HepG2 (cell line): ENCODE measurements around the gene NKX1-1. TPM values are rescaled to one million over a fixed set of nuclear protein-coding genes. Genes with fewer than 3 reads are reported as not detected.

Experiments
- ATAC-seq: fragments of 200-7000 bp; cut with Tn5 transposase; 3 replicates; pipeline ENCODE4 v1.9.1; 2020; ENCODE audit warnings: mild to moderate bottlenecking, moderate library complexity
- BruUV-seq: library from RNA; stranded (reverse); fragments of 400-500 nt; replicated peaks from 2 replicates; lab custom pipeline; 2021; lab: Mats Ljungman, UMichigan
- CTCF ChIA-PET: fragments of 300-600 bp; formaldehyde crosslinking; extraction: SDS; loops from one replicate; lab custom pipeline; 2021; ENCODE audit warnings: low total read pairs, inconsistent platforms, low intra/inter-chr PET ratio; lab: Yijun Ruan, JAX
- POLR2A ChIA-PET: fragments of 350-600 bp; sonication (Branson Sonifier 250); formaldehyde crosslinking; loops from one replicate; lab custom pipeline; 2020; ENCODE audit warnings: antibody characterized with exemption, inconsistent platforms; lab: Yijun Ruan, JAX
- DNase-seq: peaks from one replicate; pipeline ENCODE4 v3.0.0-alpha.2; 2015; ENCODE audit warnings: low spot score
- FAIRE-seq: peaks from 3 replicates; lab custom pipeline; 2011; peaks lifted over from hg19 to GRCh38; lab: Jason Lieb, UNC
- H2AFZ ChIP-seq: one replicate; pipeline ENCODE4 v1.6.1; 2011; ENCODE audit warnings: low read length, inconsistent platforms
- H3K27ac ChIP-seq: fragments of 300-600 bp; 3 replicates; pipeline ENCODE4 v1.8.0; 2011; ENCODE audit warnings: mixed run types, mild to moderate bottlenecking, mixed read lengths, low read length, inconsistent platforms; ENCODE audit not compliant: insufficient read depth; ENCODE audit errors: extremely low read length
- H3K27me3 ChIP-seq, 2 experiments: fragments of 200-600 bp in 1 of 2; 2 replicates in 1 of 2; 3 replicates in 1 of 2; pipeline versions ENCODE4 v1.6.0 to v1.8.0; 2011; ENCODE audit warnings: low read length in 2 of 2, mild to moderate bottlenecking in 2 of 2, moderate library complexity in 2 of 2, inconsistent platforms in 1 of 2; ENCODE audit not compliant: insufficient read depth in 2 of 2, control insufficient read depth in 1 of 2
- H3K36me3 ChIP-seq, 2 experiments: fragments of 200-600 bp in 1 of 2; replicated peaks in 1 of 2; 2 replicates in 1 of 2; 3 replicates in 1 of 2; pipeline versions ENCODE4 v1.5.1 to v1.8.0; 2011; ENCODE audit warnings: low read length in 2 of 2, inconsistent platforms in 1 of 2; ENCODE audit not compliant: insufficient read depth in 2 of 2, control insufficient read depth in 1 of 2
- H3K4me1 ChIP-seq: 2 replicates; pipeline ENCODE4 v1.5.1; 2012; ENCODE audit warnings: low read length, inconsistent platforms; ENCODE audit not compliant: insufficient read depth
- H3K4me2 ChIP-seq: 2 replicates; pipeline ENCODE4 v1.6.0; 2011; ENCODE audit warnings: low read depth, low read length, inconsistent platforms
- H3K4me3 ChIP-seq, 3 experiments: fragments of 200-600 bp in 1 of 3; sonication (generic), shearing (Covaris generic) in 1 of 3; replicated peaks in 1 of 3; 2 replicates each; pipeline ENCODE4 v1.5.1; 2011 to 2016; ENCODE audit warnings: low read length in 3 of 3, inconsistent platforms in 2 of 3, low read depth in 2 of 3, mild to moderate bottlenecking in 2 of 3, control low read depth in 1 of 3, mixed read lengths in 1 of 3; ENCODE audit not compliant: insufficient read depth in 1 of 3
- H3K79me2 ChIP-seq: one replicate; pipeline ENCODE4 v1.6.1; 2011; ENCODE audit warnings: low read length, inconsistent platforms; ENCODE audit not compliant: insufficient read depth
- H3K9ac ChIP-seq: 2 replicates; pipeline ENCODE4 v1.6.0; 2011; ENCODE audit warnings: mild to moderate bottlenecking, low read depth, low read length, inconsistent platforms; ENCODE audit not compliant: insufficient read depth
- H3K9me3 ChIP-seq: 2 replicates; pipeline ENCODE4 v1.5.1; 2012; ENCODE audit warnings: mild to moderate bottlenecking, low read length
- H4K20me1 ChIP-seq: 2 replicates; pipeline ENCODE4 v1.6.0; 2011; ENCODE audit warnings: inconsistent platforms, mild to moderate bottlenecking, low read length, moderate library complexity; ENCODE audit not compliant: insufficient read depth
- ETV6 ChIP-seq: sonication (generic); formaldehyde crosslinking; conservative IDR thresholded peaks from 2 replicates; pipeline ENCODE4 v1.4.0; 2020; ENCODE audit warnings: missing genetic modification reagents
- MBD4 ChIP-seq: IDR thresholded peaks from 2 replicates; pipeline ENCODE4 v1.6.1; 2012; ENCODE audit warnings: low read length, inconsistent platforms, borderline replicate concordance
- MTF2 ChIP-seq: sonication (generic); formaldehyde crosslinking; IDR thresholded peaks from 2 replicates; pipeline ENCODE4 v1.5.0; 2020; ENCODE audit warnings: missing genetic modification reagents, borderline replicate concordance
- NKX3-1 ChIP-seq: sonication (generic); formaldehyde crosslinking; IDR thresholded peaks from 2 replicates; pipeline ENCODE4 v1.5.0; 2020; ENCODE audit warnings: missing genetic modification reagents
- PATZ1 ChIP-seq: sonication (generic); formaldehyde crosslinking; IDR thresholded peaks from 2 replicates; pipeline ENCODE4 v1.4.0; 2020; ENCODE audit warnings: missing genetic modification reagents
- RBFOX2 ChIP-seq: fragments of 200-400 bp; formaldehyde crosslinking; IDR thresholded peaks from 2 replicates; pipeline ENCODE4 v1.6.1; 2017; ENCODE audit warnings: low read depth, mild to moderate bottlenecking, low read length
- SNRNP70 ChIP-seq: fragments of 200-400 bp; formaldehyde crosslinking; IDR thresholded peaks from 2 replicates; pipeline ENCODE4 v1.6.1; 2017; ENCODE audit warnings: mild to moderate bottlenecking, low read depth, low read length, moderate library complexity
- ZFP41 ChIP-seq: sonication (generic); formaldehyde crosslinking; IDR thresholded peaks from 2 replicates; pipeline ENCODE4 v1.4.0; 2020; ENCODE audit warnings: mild to moderate bottlenecking, missing genetic modification reagents, borderline replicate concordance
- ZFYVE20 ChIP-seq: sonication (generic); formaldehyde crosslinking; IDR thresholded peaks from 2 replicates; pipeline ENCODE4 v1.8.0; 2023; ENCODE audit warnings: low read depth, mild to moderate bottlenecking, moderate library complexity, missing genetic modification reagents, borderline replicate concordance
- ZNF12 ChIP-seq: sonication (generic); formaldehyde crosslinking; IDR thresholded peaks from 2 replicates; pipeline ENCODE4 v1.5.0; 2020; ENCODE audit warnings: missing genetic modification reagents
- ZNF121 ChIP-seq: sonication (generic); formaldehyde crosslinking; IDR thresholded peaks from 2 replicates; pipeline ENCODE4 v1.5.0; 2020; ENCODE audit warnings: mild to moderate bottlenecking, missing genetic modification reagents
- ZNF207 ChIP-seq: fragments of 450-650 bp; IDR thresholded peaks from 2 replicates; pipeline ENCODE4 v1.6.1; 2016; ENCODE audit warnings: antibody characterized with exemption, borderline replicate concordance
- ZNF446 ChIP-seq: sonication (generic); formaldehyde crosslinking; IDR thresholded peaks from 2 replicates; pipeline ENCODE4 v1.5.0; 2020; ENCODE audit warnings: mild to moderate bottlenecking, missing genetic modification reagents
- ZNF501 ChIP-seq: sonication (generic); formaldehyde crosslinking; IDR thresholded peaks from 2 replicates; pipeline ENCODE4 v1.5.1; 2020; ENCODE audit warnings: mild to moderate bottlenecking, moderate library complexity, missing genetic modification reagents
- ZNF543 ChIP-seq: sonication (generic); formaldehyde crosslinking; IDR thresholded peaks from 2 replicates; pipeline ENCODE4 v1.4.0; 2020; ENCODE audit warnings: mild to moderate bottlenecking, missing genetic modification reagents
- ZNF660 ChIP-seq: sonication (generic); formaldehyde crosslinking; IDR thresholded peaks from 2 replicates; pipeline ENCODE4 v1.5.1; 2020; ENCODE audit warnings: mild to moderate bottlenecking, low read depth, missing genetic modification reagents, borderline replicate concordance
- ZNF720 ChIP-seq: sonication (generic); formaldehyde crosslinking; IDR thresholded peaks from 2 replicates; pipeline ENCODE4 v1.4.0; 2020; ENCODE audit warnings: missing genetic modification reagents
- ZNF883 ChIP-seq: sonication (generic); formaldehyde crosslinking; IDR thresholded peaks from 2 replicates; pipeline ENCODE4 v1.5.1; 2020; ENCODE audit warnings: mild to moderate bottlenecking, missing genetic modification reagents; ENCODE audit errors: not compliant biosample characterization
- ZZZ3 ChIP-seq: sonication (generic); formaldehyde crosslinking; IDR thresholded peaks from 2 replicates; pipeline ENCODE4 v1.4.0; 2020; ENCODE audit warnings: missing genetic modification reagents, mild to moderate bottlenecking, borderline replicate concordance
- WGBS: methylation state at CpG from one replicate; pipeline ENCODE4 v1.1.6; 2017; ENCODE audit warnings: low lambda C conversion rate; 5-methylcytosine and 5-hydroxymethylcytosine counted together
- in situ Hi-C: cut with HindIII; loops from 2 replicates; pipeline ENCODE4 v1.10.0; 2017; ENCODE audit warnings: low pct_unique_long_range_greater_than_20kb; ENCODE audit not compliant: extremely low pct_ligation_motif_present
- intact Hi-C: fragments of 100-400 bp; cut with micrococcal nuclease; formaldehyde crosslinking; loops from one replicate; pipeline ENCODE4 v1.10.0; 2022; ENCODE audit not compliant: unreplicated experiment
- polyA plus RNA-seq, 8 experiments: library from polyadenylated mRNA; depleted of rRNA in 3 of 8; stranded (reverse) in 7 of 8; unstranded in 1 of 8; fragments of >200 nt; fragmentation: Illumina TruSeq in 4 of 8; extraction: Trizol in 4 of 8; gene quantifications; 2 replicates each; pipeline versions ENCODE4 v1.2.1 to v1.2.3, GENCODE V29; 2011 to 2016; ENCODE audit warnings: low read depth in 4 of 8, missing spikeins in 1 of 8, mixed read lengths in 1 of 8; ENCODE audit not compliant: insufficient read depth in 1 of 8
- total RNA-seq, 5 experiments: library from RNA; depleted of rRNA; stranded (reverse); fragments of >200 nt; fragmentation: Illumina TruSeq; extraction: Trizol; gene quantifications; 2 replicates each; pipeline ENCODE4 v1.2.3, GENCODE V29; 2016; ENCODE audit warnings: low read depth in 1 of 5
- TF ChIP-seq, protein P1 (sequence below): sonication (generic); formaldehyde crosslinking; IDR thresholded peaks from 2 replicates; pipeline ENCODE4 v1.4.0; 2020; ENCODE audit warnings: missing genetic modification reagents

The NKX1-1 gene
- total and polyA plus RNA-seq, 2 of the 13 experiments (the other 11 are each of a cell fraction or from before 2014, with no cell fraction given) = not detected

DNA sequence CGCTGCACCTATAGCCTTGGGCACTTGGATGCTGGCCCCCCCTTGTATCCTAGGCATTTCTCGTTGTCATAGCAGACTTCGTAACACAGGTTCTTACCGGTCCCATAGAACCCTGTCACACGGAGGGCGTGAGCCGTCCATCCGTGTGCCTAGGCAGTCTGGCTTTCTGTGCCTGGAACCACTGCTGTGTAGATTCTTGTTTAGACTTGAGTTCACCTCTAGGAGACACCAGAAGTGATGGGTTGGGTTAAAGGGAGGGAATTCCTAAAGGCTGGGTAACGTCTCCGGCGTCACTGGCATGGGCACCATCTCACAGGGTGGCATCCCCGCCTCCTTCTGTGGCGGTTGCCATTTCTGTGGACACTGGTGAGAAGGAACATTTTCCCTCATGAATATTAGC is 13.5 kb upstream of the NKX1-1 start:
- Histone ChIP-seq H3K4me3 (no peak overlapping the region), H3K9me3 (no peaks in the 10 kb centered on the region), H3K27me3 (peaks cover 0 to 38% of the 10 kb centered on the region in 2 experiments; a peak in 4 of 5 replicates), H3K79me2 (no peaks in the 10 kb centered on the region), H3K4me2 (no peak overlapping the region), H3K27ac (no peak overlapping the region), H2AFZ (no peak overlapping the region), H3K36me3 (no peaks in the 10 kb centered on the region), H3K4me1 (no peaks in the 10 kb centered on the region), H4K20me1 (no peaks in the 10 kb centered on the region), H3K9ac (no peak overlapping the region)
- ChIA-PET CTCF (no interaction called here), POLR2A (no interaction called here)
- intact Hi-C loops (no loop called here), in situ Hi-C loops (no loop called here)
- 38% methylated on average over 11 of the region's 13 CpGs for WGBS
- DNase-seq (no peak), ATAC-seq (no peak), FAIRE-seq (no peak)
- no TSS peak for BruUV-seq
- TF ChIP-seq ZNF543 = no peak
- TF ChIP-seq, protein P1, sequence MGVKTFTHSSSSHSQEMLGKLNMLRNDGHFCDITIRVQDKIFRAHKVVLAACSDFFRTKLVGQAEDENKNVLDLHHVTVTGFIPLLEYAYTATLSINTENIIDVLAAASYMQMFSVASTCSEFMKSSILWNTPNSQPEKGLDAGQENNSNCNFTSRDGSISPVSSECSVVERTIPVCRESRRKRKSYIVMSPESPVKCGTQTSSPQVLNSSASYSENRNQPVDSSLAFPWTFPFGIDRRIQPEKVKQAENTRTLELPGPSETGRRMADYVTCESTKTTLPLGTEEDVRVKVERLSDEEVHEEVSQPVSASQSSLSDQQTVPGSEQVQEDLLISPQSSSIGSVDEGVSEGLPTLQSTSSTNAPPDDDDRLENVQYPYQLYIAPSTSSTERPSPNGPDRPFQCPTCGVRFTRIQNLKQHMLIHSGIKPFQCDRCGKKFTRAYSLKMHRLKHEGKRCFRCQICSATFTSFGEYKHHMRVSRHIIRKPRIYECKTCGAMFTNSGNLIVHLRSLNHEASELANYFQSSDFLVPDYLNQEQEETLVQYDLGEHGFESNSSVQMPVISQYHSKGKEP (CRISPR knock-in tag) = no peak
- no peak for TF ChIP-seq ZNF720
- TF ChIP-seq ZFP41 (CRISPR knock-in tag) = no peak
- TF ChIP-seq ZNF12 (CRISPR knock-in tag) = no peak
- TF ChIP-seq NKX3-1 (CRISPR knock-in tag) = no peak
- TF ChIP-seq MTF2 (CRISPR knock-in tag) = no peak
- no peak for TF ChIP-seq ETV6 (CRISPR knock-in tag)
- TF ChIP-seq ZNF207 = no peak
- no peak for TF ChIP-seq RBFOX2
- no peak for TF ChIP-seq PATZ1 (CRISPR knock-in tag)
- no peak for TF ChIP-seq ZNF121 (CRISPR knock-in tag)
- TF ChIP-seq ZNF883 (CRISPR knock-in tag) = no peak
- no peak for TF ChIP-seq ZFYVE20 (CRISPR knock-in tag)
- TF ChIP-seq ZNF660 = no peak
- no peak for TF ChIP-seq SNRNP70
- TF ChIP-seq ZZZ3 (CRISPR knock-in tag) = no peak
- TF ChIP-seq ZNF446 (CRISPR knock-in tag) = no peak
- no peak for TF ChIP-seq MBD4
- TF ChIP-seq ZNF501 (CRISPR knock-in tag) = no peak
